ENCODE results near the gene PLEKHG3.

PLEKHG3 gene

DNA sequence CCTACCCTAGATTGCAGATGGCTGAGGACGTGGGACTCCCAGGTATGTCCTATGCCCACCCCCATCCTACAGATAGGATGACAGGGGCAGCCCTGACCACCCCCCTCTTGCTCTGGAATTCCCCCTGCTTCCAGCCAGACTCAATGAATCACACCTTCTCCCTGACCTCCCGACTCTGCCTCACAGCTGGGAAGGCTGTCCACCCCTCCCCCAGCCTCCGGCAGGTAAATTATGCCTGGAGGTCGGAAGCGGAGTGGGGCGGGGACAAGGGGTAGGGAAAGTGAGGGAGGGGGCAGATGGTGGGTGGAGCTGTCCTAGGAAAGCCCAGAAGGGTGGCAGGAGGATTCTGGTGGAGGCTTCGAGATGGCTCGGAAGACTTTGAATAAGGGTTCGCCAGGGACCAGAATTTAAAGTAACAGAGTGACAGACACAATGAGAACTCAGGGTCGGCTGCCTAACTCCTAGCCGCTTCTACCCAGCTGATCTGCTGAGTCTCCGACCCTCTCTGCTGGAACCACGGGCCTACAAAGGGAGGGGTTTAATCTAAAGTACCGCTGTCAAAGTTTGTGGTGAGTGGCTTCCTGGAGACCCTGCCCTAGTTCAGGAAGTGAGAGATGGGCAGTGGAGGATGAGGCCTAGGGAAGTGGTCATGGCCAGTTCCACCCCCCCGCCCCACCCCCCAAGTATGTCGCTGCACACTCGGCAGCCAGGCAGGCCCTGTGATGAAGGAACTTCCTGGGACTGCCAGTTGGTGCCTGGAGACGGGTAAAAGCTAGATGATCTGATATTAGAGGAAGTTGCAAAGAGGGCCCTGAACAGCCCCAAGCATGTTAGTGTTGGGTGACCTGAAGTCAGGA lies 4.2 kb downstream of the PLEKHG3 start:
- DNase-seq (ENCODE audit: low spot score): peak; percentile 95
- CTCF ChIA-PET: interaction anchor here (0.6 to 1.6 kb wide), 4 partner anchors 9 to 101 kb away, joined by 3 to 6 read pairs (median 4); no protein-coding TSS in a partner anchor
- TF ChIP-seq, protein P1, sequence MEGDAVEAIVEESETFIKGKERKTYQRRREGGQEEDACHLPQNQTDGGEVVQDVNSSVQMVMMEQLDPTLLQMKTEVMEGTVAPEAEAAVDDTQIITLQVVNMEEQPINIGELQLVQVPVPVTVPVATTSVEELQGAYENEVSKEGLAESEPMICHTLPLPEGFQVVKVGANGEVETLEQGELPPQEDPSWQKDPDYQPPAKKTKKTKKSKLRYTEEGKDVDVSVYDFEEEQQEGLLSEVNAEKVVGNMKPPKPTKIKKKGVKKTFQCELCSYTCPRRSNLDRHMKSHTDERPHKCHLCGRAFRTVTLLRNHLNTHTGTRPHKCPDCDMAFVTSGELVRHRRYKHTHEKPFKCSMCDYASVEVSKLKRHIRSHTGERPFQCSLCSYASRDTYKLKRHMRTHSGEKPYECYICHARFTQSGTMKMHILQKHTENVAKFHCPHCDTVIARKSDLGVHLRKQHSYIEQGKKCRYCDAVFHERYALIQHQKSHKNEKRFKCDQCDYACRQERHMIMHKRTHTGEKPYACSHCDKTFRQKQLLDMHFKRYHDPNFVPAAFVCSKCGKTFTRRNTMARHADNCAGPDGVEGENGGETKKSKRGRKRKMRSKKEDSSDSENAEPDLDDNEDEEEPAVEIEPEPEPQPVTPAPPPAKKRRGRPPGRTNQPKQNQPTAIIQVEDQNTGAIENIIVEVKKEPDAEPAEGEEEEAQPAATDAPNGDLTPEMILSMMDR (conservative IDR thresholded peaks at IDR 0.05; ENCODE audit: low read depth): no peak
- peak overlapping the region; percentile 88 for H3K27ac ChIP-seq
- POLR2A ChIA-PET (ENCODE audit: low non-redundant PET): interaction anchor here (1.5 kb wide), 2 partner anchors 10 to 18 kb away, joined by 3 to 4 read pairs; no protein-coding TSS in a partner anchor

DNA sequence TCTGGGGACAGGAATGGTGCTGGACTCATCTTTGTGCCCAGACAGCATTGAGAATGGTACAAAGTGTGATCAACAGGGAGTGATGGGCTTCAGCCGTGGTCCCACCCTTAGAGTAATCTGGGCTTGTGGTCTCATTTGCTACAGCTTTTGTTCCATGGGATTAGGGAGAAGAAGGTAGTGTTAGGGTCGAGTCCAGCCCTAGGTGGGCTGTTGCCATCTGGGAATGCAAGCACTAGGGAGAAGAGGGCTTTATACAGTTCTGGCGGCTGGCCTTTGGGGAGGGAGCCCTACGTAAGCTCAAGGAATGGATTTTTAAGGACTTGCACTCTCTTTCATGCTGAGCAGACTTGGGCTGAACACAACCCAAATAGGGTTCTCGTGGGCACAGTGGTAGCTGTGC lies 4.9 kb downstream of the PLEKHG3 start:
- POLR2A ChIA-PET (ENCODE audit: low non-redundant PET): interaction anchor here (1.5 kb wide), 1 partner anchor 18 kb away, joined by 4 read pairs; no protein-coding TSS in a partner anchor

DNA sequence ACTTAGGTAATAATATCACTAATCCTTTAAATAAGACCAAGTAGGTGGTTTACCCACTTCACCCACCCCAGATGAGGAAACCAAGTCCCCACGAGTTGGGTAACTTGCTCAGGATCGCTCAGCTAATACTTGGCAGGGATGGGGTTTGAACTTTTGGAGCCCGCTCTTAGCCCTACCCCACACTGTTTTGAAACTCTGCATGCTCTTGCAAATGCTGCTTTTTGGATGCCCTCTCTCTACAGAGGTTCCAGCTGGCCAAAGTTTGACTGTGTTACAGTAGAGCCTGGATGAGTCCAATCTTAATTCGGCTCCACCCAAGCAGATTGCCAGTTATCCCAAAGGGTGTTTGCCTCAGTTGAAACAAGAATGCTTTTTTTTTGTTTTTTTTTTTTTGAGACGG lies 6.8 kb downstream of the PLEKHG3 start:
- DNase-seq (ENCODE audit: low spot score): no peak
- POLR2A ChIA-PET (ENCODE audit: low non-redundant PET): no interaction called here
- peak overlapping the region; percentile 25; the same call in 1 of the 2 replicates for H3K27ac ChIP-seq
- TF ChIP-seq, protein P1 (conservative IDR thresholded peaks at IDR 0.05; ENCODE audit: low read depth): no peak
- CTCF ChIA-PET: no interaction called here

More for the DNA sequence above, 4.9 kb downstream of the PLEKHG3 start:
- TF ChIP-seq, protein P1 (conservative IDR thresholded peaks at IDR 0.05; ENCODE audit: low read depth): no peak
- CTCF ChIA-PET: interaction anchor here (1.0 kb wide), 1 partner anchor 37 kb away, joined by 3 read pairs; no protein-coding TSS in a partner anchor
- H3K27ac ChIP-seq: peak overlapping the region; percentile 88
- no peak for DNase-seq (ENCODE audit: low spot score)

DNA sequence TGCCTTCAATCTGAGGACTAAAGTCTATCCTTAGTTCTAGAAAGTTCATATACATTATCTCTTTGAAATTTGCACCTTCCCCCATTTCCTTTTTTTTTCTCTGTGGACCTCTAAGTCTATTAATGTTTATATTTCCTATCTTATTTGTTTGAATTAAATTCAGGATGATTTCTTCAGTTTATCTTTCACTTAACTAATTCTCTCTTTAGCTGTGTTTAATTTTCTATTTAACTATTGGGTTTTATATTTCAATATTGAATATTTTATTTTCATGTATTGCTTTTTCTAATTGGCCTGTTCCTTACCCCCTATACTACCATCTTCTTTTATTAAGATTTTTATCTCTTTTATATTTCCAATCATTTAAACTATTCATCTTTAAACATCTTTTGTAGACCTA lies 9.5 kb downstream of the PLEKHG3 start:
- POLR2A ChIA-PET (ENCODE audit: low non-redundant PET): no interaction called here
- no peak overlapping the region for H3K27ac ChIP-seq
- TF ChIP-seq, protein P1 (conservative IDR thresholded peaks at IDR 0.05; ENCODE audit: low read depth): no peak
- CTCF ChIA-PET: interaction anchor here (0.7 kb wide), 1 partner anchor 43 kb away, joined by 3 read pairs; no protein-coding TSS in a partner anchor
- DNase-seq (ENCODE audit: low spot score): no peak

DNA sequence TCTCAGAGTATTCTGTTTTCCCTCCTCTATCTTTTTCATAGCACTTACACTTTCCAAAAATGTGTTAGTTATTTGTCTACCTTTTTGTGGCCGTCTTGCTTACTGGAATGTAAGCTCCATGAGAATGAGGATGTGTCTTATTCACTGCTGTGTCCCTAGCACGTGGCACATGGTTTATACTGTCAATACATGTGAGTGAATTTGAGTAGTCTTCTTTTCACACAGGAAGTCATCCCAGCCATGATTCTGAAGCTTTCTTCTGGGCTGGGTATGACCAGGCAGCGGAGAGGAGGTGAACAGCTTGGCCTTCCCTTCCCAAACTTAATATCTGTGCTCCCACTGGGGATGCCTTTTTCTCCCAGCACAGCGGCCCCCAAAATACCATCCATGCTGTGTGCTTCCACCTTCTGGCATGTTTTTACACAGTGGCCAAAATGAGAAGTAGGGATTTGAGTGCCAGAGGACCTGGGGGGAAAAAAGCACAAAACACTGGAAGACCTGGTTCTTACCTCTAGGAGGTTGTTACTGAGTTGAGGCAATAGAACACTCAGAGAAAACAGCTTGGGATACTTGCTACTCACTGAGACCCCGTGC lies 10.3 kb downstream of the PLEKHG3 start:
- TF ChIP-seq, protein P1 (conservative IDR thresholded peaks at IDR 0.05; ENCODE audit: low read depth): no peak
- DNase-seq (ENCODE audit: low spot score): no peak
- CTCF ChIA-PET: no interaction called here
- POLR2A ChIA-PET (ENCODE audit: low non-redundant PET): no interaction called here
- no peak overlapping the region for H3K27ac ChIP-seq

DNA sequence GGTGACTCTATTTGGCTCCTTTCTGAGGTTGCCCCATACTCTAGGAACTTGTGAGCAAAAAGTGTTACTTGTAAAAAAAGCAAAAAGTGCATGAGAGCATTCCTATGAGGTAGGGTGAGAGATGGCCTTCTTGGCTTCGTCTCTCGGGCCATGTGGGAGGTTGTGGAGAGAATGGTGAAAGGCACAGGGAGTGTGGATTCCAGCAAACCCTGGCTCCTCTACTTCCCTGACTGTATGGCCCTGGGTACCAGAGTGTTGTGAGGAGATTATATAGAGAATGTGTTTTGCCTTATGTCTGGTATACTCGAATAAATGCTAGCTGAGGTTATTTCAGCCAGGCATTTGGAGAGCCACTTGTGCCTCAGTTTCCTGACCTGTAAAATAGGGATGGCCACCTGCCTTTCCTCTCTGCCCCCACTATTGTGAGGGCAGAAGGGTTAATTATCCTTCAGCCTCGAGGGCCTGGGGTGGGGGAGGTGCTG lies 11.0 kb downstream of the PLEKHG3 start:
- ChIA-PET POLR2A (ENCODE audit: low non-redundant PET) (no interaction called here), CTCF (no interaction called here)
- no peak for DNase-seq (ENCODE audit: low spot score)
- TF ChIP-seq, protein P1 (conservative IDR thresholded peaks at IDR 0.05; ENCODE audit: low read depth): no peak
- peak overlapping the region; percentile 78 for H3K27ac ChIP-seq
